Cardiac muscle cell (in vitro differentiated cells and primary cell): ENCODE measurements around the gene MPC1. TPM values are rescaled to one million over a fixed set of nuclear protein-coding genes. Genes with fewer than 3 reads are reported as not detected.

Experiments
- DNase-seq, 2 donors: peaks; one replicate each; pipeline versions ENCODE4 v3.0.0 to v3.0.0-alpha.2; 2010 to 2017; ENCODE audit warnings: low read depth in 1 of 2, low spot score in 1 of 2
- H3K27ac ChIP-seq: fragments of 200-600 bp; sonication (generic); 2 replicates; pipeline ENCODE4 v1.5.1; 2016
- H3K27me3 ChIP-seq: fragments of 200-600 bp; sonication (generic); 2 replicates; pipeline ENCODE4 v1.6.0; 2016; ENCODE audit warnings: control low read depth
- H3K36me3 ChIP-seq: fragments of 200-600 bp; sonication (generic); 2 replicates; pipeline ENCODE4 v1.5.1; 2016; ENCODE audit warnings: control low read depth
- H3K4me1 ChIP-seq: fragments of 200-600 bp; sonication (generic); 2 replicates; pipeline ENCODE4 v1.8.1; 2017; ENCODE audit warnings: low read depth, mild to moderate bottlenecking, mixed run types
- H3K4me3 ChIP-seq: fragments of 200-600 bp; sonication (generic); 2 replicates; pipeline ENCODE4 v1.5.1; 2016; ENCODE audit warnings: mild to moderate bottlenecking
- H3K9me3 ChIP-seq: fragments of 200-600 bp; sonication (generic); 2 replicates; pipeline ENCODE4 v1.5.1; 2017; ENCODE audit warnings: low read depth, mild to moderate bottlenecking, control low read depth
- polyA plus RNA-seq: library from polyadenylated mRNA; unstranded; fragments of >200 nt; fragmentation: Nextera tagmentation; extraction: Ambion mirVana; gene quantifications from 2 replicates; pipeline ENCODE4 v1.2.1, GENCODE V29; 2016
- total RNA-seq: library from RNA; depleted of rRNA; stranded (reverse); fragments of >200 nt; gene quantifications from 2 replicates; pipeline ENCODE4 v1.2.3, GENCODE V29; 2016
- TF ChIP-seq, protein P1 (sequence below): IDR thresholded peaks from 2 replicates; pipeline ENCODE4 v1.5.1; 2012; ENCODE audit warnings: low read depth, mild to moderate bottlenecking, low read length

MPC1 gene
- total and polyA plus RNA-seq, 2 experiments from 2014 or later: 28.5 to 122 TPM

DNA sequence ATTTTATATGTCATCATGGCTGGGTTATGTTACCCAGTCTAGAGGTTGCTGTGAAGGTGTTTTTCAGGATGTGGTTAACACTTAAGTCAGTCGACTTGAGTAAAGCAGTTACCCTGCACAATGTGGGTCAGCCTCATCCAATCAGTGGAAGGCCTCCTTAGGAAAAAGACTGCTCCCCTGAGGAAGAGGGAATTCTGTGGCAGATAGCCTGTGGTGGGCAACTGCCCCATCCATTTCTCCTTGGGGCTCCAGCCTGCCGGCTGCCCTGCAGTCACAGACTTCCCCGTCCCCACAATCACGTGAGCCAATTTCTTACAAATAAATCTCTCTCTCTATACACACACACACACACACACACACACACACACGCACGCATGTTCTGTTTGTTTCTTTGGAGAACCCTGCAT, 34.5 kb upstream of the MPC1 start:
- H3K4me1 ChIP-seq: no peaks in the 10 kb centered on the region
- H3K9me3 ChIP-seq: no peaks in the 10 kb centered on the region
- TF ChIP-seq, protein P1, sequence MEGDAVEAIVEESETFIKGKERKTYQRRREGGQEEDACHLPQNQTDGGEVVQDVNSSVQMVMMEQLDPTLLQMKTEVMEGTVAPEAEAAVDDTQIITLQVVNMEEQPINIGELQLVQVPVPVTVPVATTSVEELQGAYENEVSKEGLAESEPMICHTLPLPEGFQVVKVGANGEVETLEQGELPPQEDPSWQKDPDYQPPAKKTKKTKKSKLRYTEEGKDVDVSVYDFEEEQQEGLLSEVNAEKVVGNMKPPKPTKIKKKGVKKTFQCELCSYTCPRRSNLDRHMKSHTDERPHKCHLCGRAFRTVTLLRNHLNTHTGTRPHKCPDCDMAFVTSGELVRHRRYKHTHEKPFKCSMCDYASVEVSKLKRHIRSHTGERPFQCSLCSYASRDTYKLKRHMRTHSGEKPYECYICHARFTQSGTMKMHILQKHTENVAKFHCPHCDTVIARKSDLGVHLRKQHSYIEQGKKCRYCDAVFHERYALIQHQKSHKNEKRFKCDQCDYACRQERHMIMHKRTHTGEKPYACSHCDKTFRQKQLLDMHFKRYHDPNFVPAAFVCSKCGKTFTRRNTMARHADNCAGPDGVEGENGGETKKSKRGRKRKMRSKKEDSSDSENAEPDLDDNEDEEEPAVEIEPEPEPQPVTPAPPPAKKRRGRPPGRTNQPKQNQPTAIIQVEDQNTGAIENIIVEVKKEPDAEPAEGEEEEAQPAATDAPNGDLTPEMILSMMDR: no peak
- no peak overlapping the region for H3K4me3 ChIP-seq
- DNase-seq: no peak
- no peak overlapping the region for H3K27ac ChIP-seq
- no peaks in the 10 kb centered on the region for H3K27me3 ChIP-seq
- no peaks in the 10 kb centered on the region for H3K36me3 ChIP-seq

DNA sequence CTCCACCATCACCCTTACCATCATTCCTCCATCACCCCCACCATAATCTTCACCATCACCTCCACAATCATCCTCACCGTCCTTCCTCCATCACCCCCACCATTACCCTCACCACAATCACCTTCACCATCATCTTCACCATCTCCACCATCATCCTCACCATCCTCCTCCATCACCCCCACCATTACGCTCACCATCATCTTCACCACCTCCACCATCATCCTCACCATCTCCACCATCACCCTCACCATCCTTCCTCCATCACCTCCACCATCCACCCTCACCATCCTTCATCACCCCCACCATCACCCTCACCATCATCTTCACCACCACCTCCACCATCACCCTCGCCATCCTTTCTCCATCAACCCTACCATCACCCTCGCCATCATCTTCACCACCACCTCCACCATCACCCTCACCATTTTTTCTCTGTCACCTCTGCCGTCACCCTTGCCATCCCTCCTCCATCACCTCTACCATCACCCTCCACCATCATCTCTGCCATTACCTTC, 33.1 kb upstream of the MPC1 start:
- Histone ChIP-seq H3K4me3 (no peak overlapping the region), H3K4me1 (no peaks in the 10 kb centered on the region), H3K36me3 (no peaks in the 10 kb centered on the region), H3K27ac (no peak overlapping the region), H3K27me3 (no peaks in the 10 kb centered on the region), H3K9me3 (no peaks in the 10 kb centered on the region)
- TF ChIP-seq, protein P1: no peak
- no peak for DNase-seq

DNA sequence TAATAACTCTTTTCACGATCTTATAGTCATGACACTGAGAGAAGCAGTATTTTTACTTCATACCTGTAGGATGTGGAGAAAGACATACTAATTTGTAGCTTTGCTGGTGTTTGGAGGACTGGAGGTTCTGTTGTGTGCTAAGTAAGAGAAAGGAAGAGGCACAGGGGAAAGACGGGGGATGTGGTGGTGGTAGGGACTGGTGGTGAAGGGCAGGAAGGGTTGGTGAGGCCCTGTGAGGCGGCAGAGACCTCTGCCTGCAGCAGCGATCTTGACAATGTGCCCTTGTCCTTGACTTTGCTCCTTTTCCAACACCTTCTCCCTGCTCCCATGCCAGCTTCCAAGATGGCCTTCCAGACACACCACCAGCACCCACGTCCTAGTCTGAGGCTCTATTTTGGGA, 32.6 kb upstream of the MPC1 start:
- TF ChIP-seq, protein P1: no peak
- H3K4me3 ChIP-seq: no peak overlapping the region
- H3K27ac ChIP-seq: no peak overlapping the region
- no peaks in the 10 kb centered on the region for H3K4me1 ChIP-seq
- H3K27me3 ChIP-seq: no peaks in the 10 kb centered on the region
- no peak for DNase-seq
- no peaks in the 10 kb centered on the region for H3K9me3 ChIP-seq
- no peaks in the 10 kb centered on the region for H3K36me3 ChIP-seq

DNA sequence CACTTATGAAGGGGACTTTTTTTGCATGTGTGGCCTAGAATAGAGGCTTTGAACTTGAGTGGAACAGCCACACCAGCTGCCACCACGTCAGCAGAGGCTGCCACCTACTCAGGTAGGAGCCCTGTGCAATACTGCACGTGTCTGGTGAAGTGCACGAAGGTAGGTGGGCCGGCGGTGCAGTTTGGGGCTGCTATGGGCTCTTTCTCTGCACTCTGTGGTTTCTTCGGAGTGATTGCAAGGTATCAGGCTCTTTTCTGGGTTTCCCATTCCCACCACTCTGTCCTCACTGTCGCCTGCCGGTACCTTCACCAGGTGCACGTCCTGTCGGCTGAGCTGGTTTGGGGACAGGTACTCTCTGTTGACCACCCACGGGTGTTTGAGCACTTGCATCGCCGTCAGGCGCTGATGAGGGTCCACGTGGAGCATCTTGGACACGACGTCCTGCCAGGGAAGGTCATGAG, 30.8 kb upstream of the MPC1 start:
- no peak for DNase-seq
- no peak overlapping the region for H3K4me3 ChIP-seq
- no peaks in the 10 kb centered on the region for H3K4me1 ChIP-seq
- H3K27ac ChIP-seq: no peak overlapping the region
- TF ChIP-seq, protein P1: no peak
- no peaks in the 10 kb centered on the region for H3K9me3 ChIP-seq
- no peaks in the 10 kb centered on the region for H3K27me3 ChIP-seq
- no peaks in the 10 kb centered on the region for H3K36me3 ChIP-seq

DNA sequence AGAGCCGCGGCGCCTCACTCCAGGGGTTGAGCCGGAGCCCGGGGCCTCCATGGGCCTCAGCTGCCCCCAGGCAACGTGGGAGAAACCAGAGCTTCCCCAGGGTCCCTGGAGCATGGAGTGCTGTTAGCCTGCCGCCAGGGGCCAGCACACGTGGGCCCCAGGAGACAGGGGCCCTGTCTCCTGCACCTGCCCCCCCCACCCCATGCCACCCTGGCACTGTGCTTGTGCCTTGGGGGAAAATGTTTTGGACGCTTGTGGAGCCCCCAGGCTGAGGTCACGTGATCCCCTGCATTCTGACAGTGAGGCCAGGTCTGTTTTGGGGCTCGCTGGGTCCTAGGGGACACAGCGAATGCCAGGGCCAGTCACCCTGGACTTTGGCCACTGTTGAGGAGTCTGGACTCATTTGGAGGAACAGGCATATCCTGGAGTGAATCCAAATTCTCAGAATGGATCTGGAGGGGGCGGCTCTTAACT, 30.2 kb upstream of the MPC1 start:
- TF ChIP-seq, protein P1: no peak
- Histone ChIP-seq H3K4me3 (no peak overlapping the region), H3K4me1 (no peaks in the 10 kb centered on the region), H3K27ac (no peak overlapping the region), H3K27me3 (no peaks in the 10 kb centered on the region), H3K36me3 (no peaks in the 10 kb centered on the region), H3K9me3 (no peaks in the 10 kb centered on the region)
- DNase-seq: no peak
